HuH-7.5 (cell line): ENCODE measurements around the gene SOBP.

Source experiments
- DNase-seq: peaks from one replicate; pipeline ENCODE4 v3.0.0; 2011; ENCODE audit warnings: low spot score

Gene SOBP

GRCh38 chr6:107587451-107587850 is 97.5 kb downstream of the SOBP start:
- no peak for DNase-seq

- no peak for DNase-seq
Measured at GRCh38 chr6:107589199-107589598, 99.3 kb downstream of the SOBP start.

GRCh38 chr6:107589934-107590333 is 100.0 kb downstream of the SOBP start:
- no peak for DNase-seq

GRCh38 chr6:107590378-107590777 is 100.5 kb downstream of the SOBP start:
- DNase-seq = no peak

GRCh38 chr6:107591346-107591745 is 101.4 kb downstream of the SOBP start:
- DNase-seq = no peak

GRCh38 chr6:107592806-107593205 is 102.9 kb downstream of the SOBP start:
- DNase-seq = no peak

GRCh38 chr6:107594736-107595135 is 104.8 kb downstream of the SOBP start:
- DNase-seq = no peak

- DNase-seq = no peak
Measured at GRCh38 chr6:107598091-107598490, 108.2 kb downstream of the SOBP start.

- no peak for DNase-seq
Measured at GRCh38 chr6:107599043-107599442, 109.1 kb downstream of the SOBP start.

- DNase-seq = no peak
Measured at GRCh38 chr6:107600121-107600520, 110.2 kb downstream of the SOBP start.

GRCh38 chr6:107600936-107601335 is 111.0 kb downstream of the SOBP start:
- peak; percentile 32 for DNase-seq

- DNase-seq = no peak
Measured at GRCh38 chr6:107601406-107601805, 111.5 kb downstream of the SOBP start.

- DNase-seq = no peak
Measured at GRCh38 chr6:107602321-107603005, 112.5 kb downstream of the SOBP start.

- no peak for DNase-seq
Measured at GRCh38 chr6:107603006-107603370, 113.1 kb downstream of the SOBP start.

- DNase-seq = no peak
Measured at GRCh38 chr6:107604549-107604948, 114.6 kb downstream of the SOBP start.

- DNase-seq = no peak
Measured at GRCh38 chr6:107606407-107606806, 116.5 kb downstream of the SOBP start.

GRCh38 chr6:107607116-107607515 is 117.2 kb downstream of the SOBP start:
- DNase-seq = peak; percentile 35

- no peak for DNase-seq
Measured at GRCh38 chr6:107611094-107611810, 121.3 kb downstream of the SOBP start.

- no peak for DNase-seq
Measured at GRCh38 chr6:107612762-107613415, 123.0 kb downstream of the SOBP start.

- DNase-seq = no peak
Measured at GRCh38 chr6:107613651-107614379, 123.9 kb downstream of the SOBP start.

- no peak for DNase-seq
Measured at GRCh38 chr6:107614828-107615227, 124.9 kb downstream of the SOBP start.

- DNase-seq = no peak
Measured at GRCh38 chr6:107616775-107617174, 126.9 kb downstream of the SOBP start.
